WTC11 (cell line): ENCODE data around the gene MGAT5B. TPM values are rescaled to one million over a fixed set of nuclear protein-coding genes. Genes with fewer than 3 reads are reported as not detected.

Experiments
- ATAC-seq: fragments of 200-7000 bp; cut with Tn5 transposase; 2 replicates; pipeline ENCODE4 v1.10.0; 2021; ENCODE audit warnings: mild to moderate bottlenecking, moderate library complexity
- CTCF ChIA-PET: fragments of 300-600 bp; sonication (Branson Sonifier 250); formaldehyde crosslinking; loops from one replicate; lab custom pipeline; 2021; ENCODE audit warnings: antibody characterized with exemption; lab: Charles Lee
- POLR2A ChIA-PET: fragments of 350-600 bp; sonication (Branson Sonifier 250); formaldehyde crosslinking; loops from one replicate; lab custom pipeline; 2021; ENCODE audit warnings: antibody characterized with exemption; lab: Charles Lee
- DNase-seq: peaks from one replicate; pipeline ENCODE4 v3.0.0; 2021; ENCODE audit warnings: low spot score
- H3K27ac Mint-ChIP-seq: 2 replicates; pipeline ENCODE4 v1.8.0; 2021; ENCODE audit warnings: mixed read lengths
- H3K27me3 Mint-ChIP-seq: 2 replicates; pipeline ENCODE4 v1.8.0; 2021; ENCODE audit warnings: low read depth, mild to moderate bottlenecking, moderate library complexity, mixed read lengths
- H3K36me3 Mint-ChIP-seq: 2 replicates; pipeline ENCODE4 v1.8.0; 2021; ENCODE audit warnings: mixed read lengths
- H3K4me1 Mint-ChIP-seq: 2 replicates; pipeline ENCODE4 v1.8.0; 2022; ENCODE audit warnings: mixed read lengths
- H3K4me3 Mint-ChIP-seq: 2 replicates; pipeline ENCODE4 v1.8.0; 2021; ENCODE audit warnings: mild to moderate bottlenecking, moderate library complexity, mixed read lengths
- H3K9me3 Mint-ChIP-seq: 2 replicates; pipeline ENCODE4 v1.8.0; 2021; ENCODE audit warnings: mixed read lengths
- CDX4 ChIP-seq: fragments of 250-450 bp; sonication (Bioruptor Pico); IDR thresholded peaks from 2 replicates; pipeline ENCODE4 v1.9.0; 2021; ENCODE audit warnings: moderate library complexity, mild to moderate bottlenecking, inconsistent platforms, borderline replicate concordance
- E2F5 ChIP-seq: sonication (generic); formaldehyde crosslinking; IDR thresholded peaks from 2 replicates; pipeline ENCODE4 v1.8.1; 2022; ENCODE audit warnings: mild to moderate bottlenecking, moderate library complexity, missing genetic modification reagents
- ERG ChIP-seq: fragments of 250-450 bp; sonication (Bioruptor Pico); IDR thresholded peaks from 2 replicates; pipeline ENCODE4 v1.8.0; 2021; ENCODE audit warnings: mild to moderate bottlenecking
- FOXJ3 ChIP-seq: sonication (generic); formaldehyde crosslinking; IDR thresholded peaks from 2 replicates; pipeline ENCODE4 v1.9.0; 2021; ENCODE audit warnings: missing genetic modification reagents, mild to moderate bottlenecking, borderline replicate concordance
- FOXP1 ChIP-seq: sonication (generic); formaldehyde crosslinking; IDR thresholded peaks from 2 replicates; pipeline ENCODE4 v1.8.0; 2022; ENCODE audit warnings: missing genetic modification reagents, mild to moderate bottlenecking, moderate library complexity, borderline replicate concordance
- JUN ChIP-seq: sonication (generic); formaldehyde crosslinking; IDR thresholded peaks from 2 replicates; pipeline ENCODE4 v1.8.0; 2023; ENCODE audit warnings: mild to moderate bottlenecking, missing genetic modification reagents
- MAX ChIP-seq: sonication (generic); formaldehyde crosslinking; IDR thresholded peaks from 2 replicates; pipeline ENCODE4 v1.8.0; 2022; ENCODE audit warnings: mild to moderate bottlenecking, missing genetic modification reagents
- NFE2L1 ChIP-seq: sonication (generic); formaldehyde crosslinking; IDR thresholded peaks from 2 replicates; pipeline ENCODE4 v1.8.1; 2023; ENCODE audit warnings: missing genetic modification reagents
- NR1H2 ChIP-seq: sonication (generic); formaldehyde crosslinking; IDR thresholded peaks from 2 replicates; pipeline ENCODE4 v1.9.0; 2021; ENCODE audit warnings: mild to moderate bottlenecking, moderate library complexity, missing genetic modification reagents
- PRDM15 ChIP-seq: sonication (generic); formaldehyde crosslinking; IDR thresholded peaks from 2 replicates; pipeline ENCODE4 v1.8.0; 2022; ENCODE audit warnings: missing genetic modification reagents
- PREB ChIP-seq: sonication (generic); formaldehyde crosslinking; IDR thresholded peaks from 2 replicates; pipeline ENCODE4 v1.8.1; 2022; ENCODE audit warnings: mild to moderate bottlenecking, missing genetic modification reagents, moderate library complexity, borderline replicate concordance
- PRRX2 ChIP-seq: fragments of 250-450 bp; sonication (Bioruptor Pico); IDR thresholded peaks from 2 replicates; pipeline ENCODE4 v1.8.0; 2021; ENCODE audit warnings: mild to moderate bottlenecking
- TEAD1 ChIP-seq: sonication (generic); formaldehyde crosslinking; IDR thresholded peaks from 2 replicates; pipeline ENCODE4 v1.8.0; 2022; ENCODE audit warnings: mild to moderate bottlenecking, missing genetic modification reagents
- ZMAT4 ChIP-seq: fragments of 250-450 bp; sonication (Bioruptor Pico); IDR thresholded peaks from 2 replicates; pipeline ENCODE4 v1.9.0; 2021; ENCODE audit warnings: mild to moderate bottlenecking
- ZNF281 ChIP-seq: sonication (generic); formaldehyde crosslinking; IDR thresholded peaks from 2 replicates; pipeline ENCODE4 v1.8.0; 2023; ENCODE audit warnings: mild to moderate bottlenecking, missing genetic modification reagents
- ZNF416 ChIP-seq: fragments of 250-450 bp; sonication (Bioruptor Pico); IDR thresholded peaks from 2 replicates; pipeline ENCODE4 v1.9.0; 2021; ENCODE audit warnings: mild to moderate bottlenecking, inconsistent platforms
- ZNF425 ChIP-seq: fragments of 250-450 bp; sonication (Bioruptor Pico); conservative IDR thresholded peaks from 2 replicates; pipeline ENCODE4 v1.9.0; 2021; ENCODE audit warnings: mild to moderate bottlenecking
- total RNA-seq: library from RNA; stranded (reverse); gene quantifications from 3 replicates; pipeline ENCODE4 v1.2.3, GENCODE V29; 2021

MGAT5B gene
- total RNA-seq, 1 experiment from 2014 or later, result 11.6 TPM

GRCh38 chr17:76822184-76822778, 45.9 kb upstream of the MGAT5B start (continued):
- TF ChIP-seq CDX4 (CRISPR knock-in tag) (no peak), ZNF416 (no peak), PRDM15 (CRISPR knock-in tag) (no peak), ZNF281 (CRISPR knock-in tag) (no peak)
- TF ChIP-seq, all 79 proteins: peak for 0

- CTCF ChIA-PET, result interaction anchor here (1.3 kb wide), 1 partner anchor 232 kb away, joined by 3 read pairs; no protein-coding TSS in a partner anchor
- TF ChIP-seq ERG (CRISPR knock-in tag) (no peak), ZNF425 (CRISPR knock-in tag) (no peak), PRRX2 (CRISPR knock-in tag) (no peak), ZMAT4 (CRISPR knock-in tag) (no peak), NFE2L1 (CRISPR knock-in tag) (no peak), FOXJ3 (CRISPR knock-in tag) (no peak), CDX4 (CRISPR knock-in tag) (no peak), PREB (CRISPR knock-in tag) (no peak), E2F5 (no peak), NR1H2 (no peak), TEAD1 (CRISPR knock-in tag) (no peak), FOXP1 (no peak), MAX (CRISPR knock-in tag) (no peak), JUN (CRISPR knock-in tag) (no peak)
Observed at GRCh38 chr17:76824093-76824492, 44.1 kb upstream of the MGAT5B start.

More at GRCh38 chr17:76824093-76824492, 44.1 kb upstream of the MGAT5B start:
- Mint-ChIP-seq H3K36me3 (no peaks in the 10 kb centered on the region), H3K9me3 (no peaks in the 10 kb centered on the region), H3K4me1 (peaks cover 16% of the 10 kb centered on the region; the same call in 1 of the 2 replicates), H3K27ac (no peak overlapping the region), H3K27me3 (no peaks in the 10 kb centered on the region), H3K4me3 (no peak overlapping the region)
- POLR2A ChIA-PET, result no interaction called here
- no peak for DNase-seq
- ATAC-seq, result no peak
